Lower leg skin (tissue), 4 donors: ENCODE measurements around the gene PDCD2. TPM values are rescaled to one million over a fixed set of nuclear protein-coding genes. Genes with fewer than 3 reads are reported as not detected.

Source experiments
- DNase-seq, 2 donors: peaks; one replicate each; pipeline ENCODE4 v3.0.0-alpha.2; 2019; ENCODE audit warnings: low spot score in 2 of 2
- H3K4me3 ChIP-seq: fragments of 200-600 bp; sonication (generic); 2 replicates; pipeline ENCODE4 v1.5.1; 2017; ENCODE audit warnings: mild to moderate bottlenecking, low read depth; ENCODE audit not compliant: poor library complexity, severe bottlenecking
- CTCF ChIP-seq, 3 donors: fragments of 450-650 bp; IDR thresholded peaks; one replicate each; pipeline ENCODE4 v1.5.1; 2016; ENCODE audit warnings: antibody characterized with exemption in 3 of 3, mild to moderate bottlenecking in 3 of 3, moderate library complexity in 2 of 3
- POLR2A ChIP-seq, 2 donors: fragments of 450-650 bp; IDR thresholded peaks; one replicate each; pipeline ENCODE4 v1.6.1; 2016 to 2017; ENCODE audit warnings: antibody characterized with exemption in 2 of 2, mild to moderate bottlenecking in 1 of 2, moderate library complexity in 1 of 2
- WGBS, 2 donors: methylation state at CpG; one replicate each; pipeline ENCODE4 v1.1.5; 2018; 5-methylcytosine and 5-hydroxymethylcytosine counted together
- intact Hi-C: fragments of 100-400 bp; cut with DNase I; formaldehyde crosslinking; loops from one replicate; pipeline ENCODE4 v1.15.0; 2023; ENCODE audit warnings: low total_unique reads
- total RNA-seq, 4 donors: library from RNA; depleted of rRNA; stranded (reverse); fragments of >200 nt; gene quantifications; one replicate each; pipeline ENCODE4 v1.1.0, GENCODE V29; 2016

The PDCD2 gene
- total RNA-seq, 4 donors from 2014 or later, result 62.0 to 86.3 (median 75.6) TPM

- WGBS, 2 donors, result 83 to 87% methylated on average over 4 of the region's 4 CpGs
- H3K4me3 ChIP-seq, result no peak overlapping the region
- intact Hi-C loops, result no loop called here
- no peak for DNase-seq
- TF ChIP-seq POLR2A (IDR thresholded peaks at IDR 0.05), result no peak
- no peak for TF ChIP-seq CTCF (IDR thresholded peaks at IDR 0.05)
Measured at GRCh38 chr6:170537329-170537728, 47.1 kb downstream of the PDCD2 start.

GRCh38 chr6:170536671-170537070 is 47.8 kb downstream of the PDCD2 start:
- no peak for DNase-seq
- 84 to 89% methylated on average over 5 of the region's 5 CpGs for WGBS, 2 donors
- no peak overlapping the region for H3K4me3 ChIP-seq
- TF ChIP-seq POLR2A (IDR thresholded peaks at IDR 0.05) (no peak), CTCF (IDR thresholded peaks at IDR 0.05) (no peak)
- intact Hi-C loops, result no loop called here

GRCh38 chr6:170535004-170535403 is 49.4 kb downstream of the PDCD2 start:
- DNase-seq, result no peak
- 94% methylated on average over 5 of the region's 5 CpGs for WGBS, 2 donors

GRCh38 chr6:170533792-170534191 is 50.6 kb downstream of the PDCD2 start:
- intact Hi-C loops, result loop anchor here (5.0 kb wide), 1 partner anchor 701 kb away; no protein-coding TSS in a partner anchor
- H3K4me3 ChIP-seq, result no peak overlapping the region
- DNase-seq, result no peak
- 62 to 78% methylated on average over 2 of the region's 2 CpGs for WGBS, 2 donors
- TF ChIP-seq CTCF (IDR thresholded peaks at IDR 0.05), result no peak
- TF ChIP-seq POLR2A (IDR thresholded peaks at IDR 0.05), result no peak

More at GRCh38 chr6:170535004-170535403, 49.4 kb downstream of the PDCD2 start:
- H3K4me3 ChIP-seq, result no peak overlapping the region
- intact Hi-C loops, result no loop called here
- TF ChIP-seq CTCF (IDR thresholded peaks at IDR 0.05) (no peak), POLR2A (IDR thresholded peaks at IDR 0.05) (no peak)

- H3K4me3 ChIP-seq, result no peak overlapping the region
- TF ChIP-seq POLR2A (IDR thresholded peaks at IDR 0.05) (no peak), CTCF (IDR thresholded peaks at IDR 0.05) (no peak)
- 79 to 88% methylated on average over 7 of the region's 7 CpGs for WGBS, 2 donors
- no peak for DNase-seq
- intact Hi-C loops, result loop anchor here (5.0 kb wide), 1 partner anchor 701 kb away; no protein-coding TSS in a partner anchor
Measured at GRCh38 chr6:170532867-170533488, 51.5 kb downstream of the PDCD2 start.
